RKO (cell line): ENCODE data around the gene HSPA4.
A peak's percentile ranks its signal among the peaks of the same experiment; 100 is the strongest.
"Not testable (repeated sequence)": the region's sequence is repeated elsewhere in the genome, so short reads cannot be mapped to it uniquely, and the experiment has no call there.

Source experiments
- DNase-seq: peaks from one replicate; pipeline ENCODE4 v3.0.0-alpha.2; 2016; ENCODE audit warnings: low spot score

The HSPA4 gene

DNA sequence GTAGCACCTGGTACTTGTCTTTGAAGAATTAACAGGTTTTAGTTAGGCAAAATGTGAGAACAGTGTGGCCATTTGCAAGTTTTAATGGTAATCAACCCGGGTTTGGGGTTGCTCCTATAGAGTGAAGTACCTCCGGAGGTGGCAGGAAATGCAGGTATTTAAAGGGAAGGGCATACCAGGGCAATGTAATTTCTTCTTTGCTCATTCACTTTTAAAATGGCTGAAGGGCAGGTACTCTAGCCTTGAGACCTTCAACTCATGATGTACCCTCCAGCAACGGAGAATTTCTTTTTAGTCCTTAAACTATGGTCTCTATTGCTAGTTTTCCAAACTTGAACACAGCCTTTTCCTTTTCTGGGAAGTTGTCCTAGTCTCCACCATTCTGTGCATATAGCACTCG is 1.3 kb upstream of the HSPA4 start:
- DNase-seq, result no peak

DNA sequence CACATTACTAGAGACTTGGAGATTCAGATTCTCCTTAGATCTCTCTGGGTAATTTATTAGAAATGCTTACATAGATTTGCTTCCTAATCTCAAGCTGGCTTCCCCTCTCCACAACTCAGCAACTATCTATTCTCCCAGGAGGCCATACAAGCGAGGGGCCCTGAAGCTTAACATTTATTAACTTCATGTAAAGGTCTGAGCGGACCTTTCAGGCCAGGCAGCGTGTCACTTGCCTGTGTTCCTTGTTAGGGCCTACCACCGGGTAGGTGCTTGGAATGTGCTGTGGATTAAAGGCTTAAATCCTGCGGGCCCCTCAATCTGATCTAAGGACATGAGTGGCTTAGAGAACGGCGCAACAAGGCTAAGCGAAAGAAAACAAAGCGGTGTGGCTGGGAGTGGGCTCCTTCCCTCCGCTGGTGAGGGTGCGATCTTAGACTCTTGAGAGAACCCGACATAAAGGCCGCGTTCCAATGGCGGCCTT is 712 bp upstream of the HSPA4 start:
- DNase-seq, result no peak

DNA sequence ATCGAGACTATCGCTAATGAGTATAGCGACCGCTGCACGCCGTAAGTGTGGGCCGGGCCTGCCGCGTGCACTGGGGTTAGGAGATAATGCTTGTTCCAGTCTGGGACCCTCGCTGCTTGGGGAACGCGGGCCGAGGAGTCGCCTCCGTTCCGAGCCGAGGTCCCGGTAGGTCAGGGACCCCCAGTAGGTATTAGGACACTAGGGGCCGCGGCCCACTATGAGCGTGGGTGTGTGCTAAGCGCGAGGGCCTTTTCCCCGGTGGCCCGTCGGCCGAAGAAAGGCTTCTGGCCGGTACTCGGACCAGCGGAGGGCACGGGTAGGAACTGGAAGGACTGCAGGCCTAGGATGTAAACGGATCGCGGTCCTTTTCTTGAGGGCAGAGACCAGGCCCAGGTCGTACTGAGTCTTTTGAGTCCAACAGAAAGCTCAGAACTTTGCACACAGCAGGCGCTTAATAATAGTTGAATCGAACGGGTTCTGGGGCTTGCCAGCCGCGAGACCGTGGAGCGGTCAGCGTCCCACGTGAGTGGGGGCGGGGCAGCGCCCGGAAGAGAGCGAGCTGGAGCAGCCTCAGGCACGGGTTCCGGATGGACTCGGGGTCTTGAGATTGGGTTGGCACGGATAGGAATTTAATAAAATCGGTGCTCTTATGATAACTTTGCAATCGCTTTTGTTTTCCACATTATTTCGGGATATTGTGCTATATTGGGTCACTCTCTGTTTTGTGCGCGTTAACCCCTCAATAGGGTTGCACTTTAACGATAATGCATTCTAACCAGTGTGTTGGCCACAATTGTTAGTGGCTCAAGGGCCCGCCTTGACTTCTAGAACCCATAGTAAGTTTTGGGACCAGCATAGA is 733 bp downstream of the HSPA4 start:
- peak; percentile 71 for DNase-seq

DNA sequence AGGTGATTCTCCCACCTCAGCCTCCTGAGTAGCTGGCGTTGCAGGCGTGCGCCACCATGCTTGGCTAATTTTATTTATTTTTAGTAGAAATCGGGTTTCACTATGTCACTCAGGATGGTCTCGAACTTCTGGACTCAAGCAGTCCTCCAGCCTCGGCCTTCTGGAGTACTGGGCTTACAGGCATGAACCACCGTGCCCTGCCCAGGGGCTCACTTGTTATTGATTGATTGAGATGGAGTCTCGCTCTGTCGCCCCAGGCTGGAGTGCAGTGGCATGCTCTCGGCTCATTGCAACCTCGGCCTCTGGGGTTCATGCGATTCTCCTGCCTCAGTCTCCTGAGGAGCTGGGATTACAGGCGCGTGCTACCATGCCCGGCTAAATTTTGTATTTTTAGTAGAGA is 1.6 kb downstream of the HSPA4 start:
- no peak for DNase-seq

DNA sequence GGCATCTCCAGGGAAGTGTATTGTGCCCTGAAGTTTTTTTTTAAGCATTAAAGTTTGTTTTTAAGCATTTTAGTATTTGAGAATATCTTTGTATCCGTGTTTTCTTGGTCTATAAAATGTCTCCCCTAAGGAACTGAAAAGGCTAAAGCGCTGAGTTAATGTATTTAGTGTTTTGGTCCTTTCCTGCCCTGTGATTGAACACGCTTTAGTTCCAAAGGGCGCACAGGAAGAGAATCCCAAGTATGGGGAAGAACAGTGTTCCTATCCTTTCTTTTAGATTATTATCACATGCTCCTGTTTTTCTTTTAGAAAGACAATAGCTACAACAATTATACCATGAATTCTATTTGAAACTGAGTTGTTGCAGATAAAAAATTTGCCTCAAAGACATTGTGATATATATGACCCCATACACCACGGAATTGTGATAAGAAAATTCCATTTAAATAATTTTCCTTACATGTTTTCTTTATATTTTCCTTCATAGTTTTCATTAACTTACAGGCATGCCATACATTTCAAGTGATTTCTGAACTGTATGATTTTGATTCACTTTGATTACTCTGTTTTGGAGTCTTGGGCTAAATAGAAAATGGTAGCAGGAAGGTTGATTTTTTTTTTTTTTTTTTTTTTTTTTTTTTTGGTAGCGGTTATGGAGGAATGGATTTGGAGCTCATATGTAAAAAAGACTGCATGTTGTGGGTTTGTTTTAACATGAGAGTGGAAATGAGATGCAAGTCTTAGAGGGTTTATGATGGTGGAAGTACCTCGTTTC is 3.1 kb downstream of the HSPA4 start:
- no peak for DNase-seq

DNA sequence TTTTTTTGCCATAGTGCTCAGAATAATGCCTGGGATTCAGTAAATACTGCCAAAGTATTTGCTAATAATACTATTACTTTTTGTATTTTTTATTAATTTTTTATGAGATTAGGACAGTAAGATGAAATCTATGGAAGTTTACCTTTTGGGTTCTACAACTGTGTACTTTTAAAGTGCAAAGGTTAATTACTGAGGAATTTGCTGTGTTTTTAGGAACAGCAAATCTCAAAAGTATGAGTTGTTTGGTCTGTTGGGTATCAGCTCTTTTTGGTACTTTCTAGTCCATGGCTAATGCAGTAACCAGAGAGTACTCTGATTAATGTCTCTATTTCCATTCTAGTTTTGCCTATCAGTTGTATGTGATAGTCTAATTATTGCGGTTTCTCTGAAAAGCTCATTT is 5.1 kb downstream of the HSPA4 start:
- no peak for DNase-seq

DNA sequence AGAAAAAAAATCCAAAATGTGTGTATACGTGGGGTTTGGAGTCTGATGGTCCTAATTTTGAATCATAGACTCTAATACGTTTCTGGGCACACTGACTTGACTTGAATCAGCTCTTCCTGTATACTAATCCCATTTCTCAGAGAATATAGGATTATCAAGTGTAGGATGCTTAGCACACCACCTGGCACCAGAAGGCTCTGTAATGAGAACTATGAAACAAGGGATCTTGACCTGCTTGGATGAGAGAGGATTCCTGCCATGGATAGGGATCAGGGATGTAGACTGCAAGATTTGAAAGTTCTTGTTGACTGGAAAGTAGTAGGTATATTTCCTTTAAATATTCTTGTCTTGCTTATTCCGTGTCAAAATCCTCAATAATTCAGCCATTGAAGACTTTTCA is 7.8 kb downstream of the HSPA4 start:
- DNase-seq, result no peak

DNA sequence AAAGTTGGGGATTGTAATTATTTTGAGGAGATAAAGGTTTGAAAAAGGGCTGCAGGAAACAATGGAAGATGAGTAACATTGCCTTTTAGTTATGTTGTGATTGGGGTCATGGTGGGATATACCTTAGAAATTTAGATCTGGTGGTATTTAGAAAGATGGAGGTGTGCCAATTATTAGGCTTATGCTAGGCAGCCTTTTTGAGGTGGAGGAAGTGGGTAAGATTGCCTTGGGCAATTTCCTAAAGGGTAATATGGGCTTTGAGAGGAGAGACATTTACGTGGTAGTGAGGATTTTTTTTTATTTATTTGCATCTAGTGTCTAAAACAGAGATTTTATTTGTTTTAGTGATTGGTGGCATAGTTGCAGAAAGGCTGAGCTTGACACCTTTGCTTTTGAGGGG is 10.5 kb downstream of the HSPA4 start:
- DNase-seq, result no peak

DNA sequence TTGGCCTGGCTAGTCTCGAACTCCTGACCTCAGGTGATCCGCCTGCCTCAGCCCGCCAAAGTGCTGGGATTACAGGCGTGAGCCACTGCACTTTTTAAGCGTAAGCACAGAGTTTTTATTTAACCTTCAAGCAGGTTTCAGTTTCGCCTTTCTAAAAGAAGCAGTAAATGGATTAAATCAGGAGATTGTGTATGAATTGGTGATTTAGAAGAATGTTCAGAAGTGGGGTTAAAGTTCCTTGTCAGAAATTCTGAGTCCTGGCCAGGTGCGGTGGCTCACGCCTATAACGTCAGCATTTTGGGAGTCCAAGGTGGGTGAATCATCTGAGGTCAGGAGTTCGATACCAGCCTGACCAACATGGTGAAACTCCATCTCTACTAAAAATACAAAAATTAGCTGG is 12.2 kb downstream of the HSPA4 start:
- DNase-seq, result no peak

DNA sequence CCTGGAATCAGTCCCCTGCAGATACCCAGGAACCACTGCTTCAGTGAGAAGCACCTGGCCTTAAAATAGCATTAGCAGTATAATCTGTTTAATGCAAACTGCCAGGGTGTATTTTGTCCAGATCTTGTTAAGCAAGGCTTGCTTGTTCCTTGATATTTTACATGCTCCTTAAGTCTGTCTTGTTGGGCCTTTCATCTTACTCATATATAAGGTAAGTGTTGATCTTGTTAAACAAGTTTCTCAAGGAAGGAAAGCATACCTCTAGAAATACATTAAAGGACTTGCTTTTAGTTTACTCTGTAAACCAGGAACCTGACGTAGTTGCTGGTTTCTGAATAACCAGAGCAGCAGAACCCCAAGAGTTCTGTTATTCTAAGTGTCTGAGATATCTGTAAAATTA is 13.7 kb downstream of the HSPA4 start:
- DNase-seq, result no peak

DNA sequence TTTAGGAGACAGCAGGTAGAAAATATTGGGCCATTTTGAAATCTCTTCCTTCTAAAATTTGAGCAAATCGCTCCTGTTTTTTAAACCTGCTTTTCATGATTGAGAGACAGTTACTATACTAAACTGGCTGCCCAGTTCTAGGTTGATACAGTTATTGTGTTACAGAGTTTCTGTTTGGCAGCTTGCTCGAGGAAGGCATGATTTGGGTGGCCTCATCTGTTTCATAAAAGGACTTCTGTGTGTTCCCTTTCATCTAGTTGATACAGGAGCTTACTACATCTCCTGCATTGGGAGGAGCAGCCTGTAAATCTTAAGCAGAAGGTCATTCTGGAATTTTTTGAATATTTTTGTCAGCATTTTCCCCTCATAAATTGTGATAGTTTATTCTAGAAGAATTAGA is 14.2 kb downstream of the HSPA4 start:
- no peak for DNase-seq

DNA sequence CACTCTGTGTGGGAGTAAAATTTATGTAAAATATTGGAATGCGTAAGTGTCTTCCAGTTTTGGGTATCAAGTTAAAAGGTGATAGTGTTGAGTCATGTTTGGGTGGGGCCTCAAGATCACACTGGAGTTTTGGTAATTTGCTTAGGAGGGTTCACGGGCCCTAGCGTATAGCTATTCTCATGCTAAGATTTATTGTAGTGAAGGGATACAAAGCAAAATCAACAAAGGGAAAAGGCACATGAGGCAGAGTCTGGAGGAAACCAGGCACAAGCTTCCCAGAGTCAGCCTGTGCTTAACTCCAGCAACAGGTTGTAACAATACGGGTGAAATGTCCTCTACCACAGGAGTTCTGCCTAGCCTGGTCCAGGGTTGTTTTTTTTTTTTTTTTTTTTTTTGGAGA is 20.2 kb downstream of the HSPA4 start:
- DNase-seq, result no peak

DNA sequence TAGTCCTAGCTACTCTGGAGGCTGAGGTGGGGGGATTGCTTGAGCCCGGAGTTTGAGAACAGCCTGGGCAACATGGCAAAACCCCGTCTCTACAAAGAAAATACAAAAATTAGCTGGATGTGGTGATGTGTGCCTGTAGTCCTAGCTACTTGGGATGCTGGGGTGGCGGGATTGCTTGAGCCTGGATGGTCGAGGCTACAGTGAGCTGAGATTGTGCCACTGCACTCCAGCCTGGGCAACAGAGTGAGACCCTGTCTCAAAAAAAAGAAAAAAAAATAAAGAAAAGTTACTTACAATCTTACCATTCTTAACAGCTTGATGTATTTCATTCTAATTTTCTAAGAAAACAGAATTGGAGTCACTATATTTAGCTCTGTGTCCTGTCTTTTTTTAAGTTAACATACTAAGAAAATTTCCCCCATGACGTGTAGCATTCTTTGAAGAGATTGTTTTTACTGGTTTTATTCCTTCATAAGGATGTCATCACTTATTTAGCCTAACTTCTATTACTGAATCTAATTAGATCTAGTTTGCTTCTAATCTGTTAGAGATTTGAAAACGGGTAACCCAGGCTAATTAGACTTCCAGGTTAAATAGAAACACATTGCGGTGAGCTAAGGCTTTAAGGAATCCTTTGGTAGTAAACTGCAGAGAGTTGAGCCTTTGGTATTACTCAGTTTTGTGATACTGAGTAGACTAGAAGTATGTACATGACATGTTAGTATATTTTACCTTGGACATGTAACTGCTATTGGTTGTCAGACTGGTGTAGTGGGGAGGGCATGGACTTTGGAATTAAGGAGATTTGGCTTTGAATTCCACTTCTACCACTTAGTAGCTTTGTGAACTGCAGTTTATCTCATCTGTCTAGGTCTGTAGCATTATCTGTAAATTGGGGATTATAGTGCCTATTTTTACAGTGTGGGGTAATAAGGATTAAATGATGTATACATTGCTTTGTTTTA is 24.0 kb downstream of the HSPA4 start:
- DNase-seq, result no peak

DNA sequence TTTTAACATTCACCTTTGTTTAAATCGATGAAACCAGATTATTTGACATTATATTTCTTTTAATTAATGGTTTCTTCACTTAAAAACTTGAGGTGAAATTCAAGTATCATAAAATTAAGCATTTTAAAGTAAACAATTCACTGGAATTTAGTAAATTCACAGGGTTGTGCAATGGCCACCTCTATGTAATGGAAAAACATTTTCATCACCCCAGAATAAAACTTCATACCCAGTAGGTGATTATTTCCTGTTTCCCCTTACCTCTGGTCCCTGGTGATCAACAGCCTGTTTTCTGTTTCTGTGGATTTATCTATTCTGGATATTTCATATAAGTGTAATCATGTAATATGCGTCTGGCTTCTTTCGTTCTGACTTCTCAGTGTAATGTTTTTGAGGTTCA is 27.2 kb downstream of the HSPA4 start:
- DNase-seq, result no peak

DNA sequence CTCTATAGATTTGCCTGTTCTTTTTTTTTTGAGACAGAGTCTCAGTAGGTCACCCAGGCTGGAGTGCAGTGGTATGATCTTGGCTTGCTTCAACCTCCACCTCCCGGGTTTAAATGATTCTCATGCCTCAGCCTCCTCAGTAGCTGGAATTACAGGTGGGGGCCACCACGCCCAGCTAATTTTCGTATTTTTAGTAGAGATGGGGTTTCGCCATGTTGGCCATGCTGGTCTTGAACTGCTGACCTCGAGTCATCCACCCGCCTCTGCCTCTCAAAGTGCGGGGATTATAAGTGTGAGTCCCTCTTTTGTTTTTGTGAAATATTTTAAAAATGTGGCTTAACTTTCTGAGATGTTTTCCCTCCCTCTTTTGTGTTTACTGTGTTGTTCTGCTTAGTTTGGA is 29.2 kb downstream of the HSPA4 start:
- no peak for DNase-seq

DNA sequence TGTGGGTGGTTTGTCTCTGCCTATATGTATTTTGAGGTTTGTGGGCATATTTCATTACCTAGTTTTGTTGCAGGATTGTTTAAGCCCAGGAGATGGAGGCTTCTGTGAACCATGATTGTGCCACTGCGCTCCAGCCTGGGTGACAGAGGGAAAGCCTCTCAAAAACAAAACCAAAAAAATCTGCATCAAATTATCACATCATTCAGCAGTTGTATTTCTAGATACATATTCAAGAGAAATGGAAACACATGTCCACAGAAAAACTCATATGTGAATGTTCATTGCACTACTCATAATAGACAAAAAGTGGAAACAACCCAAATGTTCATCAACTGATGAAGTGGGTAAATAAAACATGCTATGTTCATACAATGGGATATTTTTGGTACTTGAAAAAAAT is 29.9 kb downstream of the HSPA4 start:
- DNase-seq, result no peak

DNA sequence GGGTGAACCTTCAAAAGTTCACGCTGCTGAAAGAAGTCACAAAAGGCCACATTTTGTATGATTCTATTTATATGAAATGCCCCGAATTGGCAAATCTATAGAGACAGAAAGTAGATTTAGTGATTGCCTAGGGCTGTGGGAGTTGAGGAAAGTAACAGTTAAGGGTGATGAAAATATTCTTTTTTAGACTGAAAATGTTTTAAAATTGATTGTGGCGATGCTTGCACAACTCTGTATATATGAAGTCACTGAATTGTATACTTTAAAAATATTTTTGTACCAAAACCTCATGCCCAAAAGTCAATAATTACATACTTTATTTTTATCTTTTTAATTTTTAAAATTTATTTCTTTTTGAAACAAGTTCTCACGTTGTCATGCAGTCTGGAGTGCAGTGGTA is 30.3 kb downstream of the HSPA4 start:
- DNase-seq, result no peak

DNA sequence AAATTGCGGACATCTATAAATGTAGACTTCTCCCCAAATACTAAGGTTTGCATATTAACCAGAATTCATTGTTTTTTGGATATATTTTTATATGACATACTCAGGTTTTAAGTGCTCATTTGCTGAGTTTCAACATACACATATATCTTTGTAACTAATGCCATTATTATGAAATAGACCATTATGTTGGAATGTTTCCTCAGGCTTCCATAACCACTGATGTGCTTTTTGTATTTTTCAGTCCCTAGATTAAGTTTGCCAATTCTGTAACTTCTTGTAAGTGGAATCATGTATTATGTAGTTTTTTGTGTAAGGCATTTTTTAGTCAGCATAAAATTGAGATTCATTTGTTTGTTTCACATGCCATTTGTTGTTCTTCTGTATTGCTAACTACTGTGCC is 32.1 kb downstream of the HSPA4 start:
- no peak for DNase-seq

DNA sequence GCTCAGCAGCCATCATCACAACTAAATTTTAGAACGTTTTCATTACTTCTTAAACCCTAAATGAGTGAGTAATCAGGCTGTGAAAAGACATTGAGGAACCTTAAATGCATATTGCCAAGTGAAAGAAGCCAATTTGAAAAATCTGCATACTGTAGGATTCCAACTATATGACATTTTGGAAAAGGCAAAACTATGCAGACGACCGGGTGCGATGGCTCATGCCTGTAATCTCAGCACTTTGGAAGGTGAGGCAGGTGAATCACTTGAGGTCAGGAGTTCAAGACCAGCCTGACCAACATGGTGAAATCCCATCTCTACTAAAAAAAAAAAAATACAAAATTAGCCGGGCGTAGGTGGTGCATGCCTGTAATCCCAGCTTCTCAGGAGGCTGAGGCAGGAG is 33.4 kb downstream of the HSPA4 start:
- not testable (repeated sequence) for DNase-seq

DNA sequence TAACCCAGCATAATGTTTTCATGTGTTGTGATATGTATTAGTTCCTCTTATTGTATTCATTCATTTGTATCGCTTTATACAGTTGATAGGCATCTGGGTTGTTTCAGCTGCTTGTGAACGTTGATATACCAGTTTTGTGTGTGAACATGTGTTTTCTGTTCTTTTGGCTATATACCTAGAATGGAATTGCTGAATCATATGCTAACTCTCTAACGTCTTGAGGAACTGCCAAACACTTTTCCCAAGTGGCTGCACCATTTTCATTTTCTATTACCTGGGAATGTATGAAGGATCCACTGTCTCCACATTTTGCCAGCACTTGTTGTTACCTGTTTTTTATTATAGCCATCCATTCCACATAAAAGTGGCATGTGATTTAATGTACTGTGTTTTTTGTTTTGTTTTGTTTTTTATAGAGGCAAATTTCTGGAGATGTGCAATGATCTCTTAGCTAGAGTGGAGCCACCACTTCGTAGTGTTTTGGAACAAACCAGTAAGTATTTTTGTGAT is 34.6 kb downstream of the HSPA4 start:
- no peak for DNase-seq

DNA sequence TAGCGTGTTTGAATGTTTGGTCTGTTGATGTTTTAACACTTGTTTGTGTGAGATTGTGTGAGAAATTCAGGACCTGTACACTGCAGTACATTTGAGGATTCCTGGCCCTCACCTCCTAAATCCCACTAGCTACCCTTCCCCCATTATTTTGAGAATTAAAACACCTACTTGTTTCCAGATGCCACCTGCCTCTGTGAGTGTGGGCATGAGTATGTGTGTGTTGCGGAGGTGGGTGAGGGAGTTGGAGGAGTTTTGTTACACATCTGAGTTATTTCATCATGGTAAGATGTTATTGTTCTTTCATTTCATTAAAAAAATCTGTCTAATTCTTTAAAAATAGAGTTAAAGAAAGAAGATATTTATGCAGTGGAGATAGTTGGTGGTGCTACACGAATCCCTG is 36.3 kb downstream of the HSPA4 start:
- DNase-seq, result no peak

DNA sequence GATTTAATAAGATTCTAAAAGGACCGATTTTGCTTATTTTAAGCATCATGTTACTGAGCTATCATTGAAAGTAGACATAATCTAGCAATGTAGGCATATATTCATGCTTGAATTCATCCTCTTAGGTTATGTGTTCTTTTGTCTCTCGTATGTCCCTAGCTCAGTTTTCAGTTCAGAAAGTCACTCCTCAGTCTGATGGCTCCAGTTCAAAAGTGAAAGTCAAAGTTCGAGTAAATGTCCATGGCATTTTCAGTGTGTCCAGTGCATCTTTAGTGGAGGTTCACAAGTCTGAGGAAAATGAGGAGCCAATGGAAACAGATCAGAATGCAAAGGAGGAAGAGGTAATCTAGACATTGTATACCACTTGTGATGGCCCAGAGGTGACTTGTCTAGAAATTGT is 39.2 kb downstream of the HSPA4 start:
- no peak for DNase-seq
